ENCODE results near the gene NSD1.

- no peak for TF ChIP-seq POLR2A (IDR thresholded peaks at IDR 0.05; ENCODE audit: low read depth, low read length)
- TF ChIP-seq, protein P1, sequence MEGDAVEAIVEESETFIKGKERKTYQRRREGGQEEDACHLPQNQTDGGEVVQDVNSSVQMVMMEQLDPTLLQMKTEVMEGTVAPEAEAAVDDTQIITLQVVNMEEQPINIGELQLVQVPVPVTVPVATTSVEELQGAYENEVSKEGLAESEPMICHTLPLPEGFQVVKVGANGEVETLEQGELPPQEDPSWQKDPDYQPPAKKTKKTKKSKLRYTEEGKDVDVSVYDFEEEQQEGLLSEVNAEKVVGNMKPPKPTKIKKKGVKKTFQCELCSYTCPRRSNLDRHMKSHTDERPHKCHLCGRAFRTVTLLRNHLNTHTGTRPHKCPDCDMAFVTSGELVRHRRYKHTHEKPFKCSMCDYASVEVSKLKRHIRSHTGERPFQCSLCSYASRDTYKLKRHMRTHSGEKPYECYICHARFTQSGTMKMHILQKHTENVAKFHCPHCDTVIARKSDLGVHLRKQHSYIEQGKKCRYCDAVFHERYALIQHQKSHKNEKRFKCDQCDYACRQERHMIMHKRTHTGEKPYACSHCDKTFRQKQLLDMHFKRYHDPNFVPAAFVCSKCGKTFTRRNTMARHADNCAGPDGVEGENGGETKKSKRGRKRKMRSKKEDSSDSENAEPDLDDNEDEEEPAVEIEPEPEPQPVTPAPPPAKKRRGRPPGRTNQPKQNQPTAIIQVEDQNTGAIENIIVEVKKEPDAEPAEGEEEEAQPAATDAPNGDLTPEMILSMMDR (conservative IDR thresholded peaks at IDR 0.05; ENCODE audit: low read depth, low read length), result no peak
- TF ChIP-seq RAD21 (IDR thresholded peaks at IDR 0.05; ENCODE audit: low read length), result no peak
- TF ChIP-seq BHLHE40 (IDR thresholded peaks at IDR 0.05; ENCODE audit: low read depth, low read length), result no peak
- no peak for TF ChIP-seq RFX5 (IDR thresholded peaks at IDR 0.05; ENCODE audit: low read depth, low read length)
- no peak for TF ChIP-seq CEBPB (IDR thresholded peaks at IDR 0.05; ENCODE audit: low read depth, low read length)
- TF ChIP-seq FOS (IDR thresholded peaks at IDR 0.05; ENCODE audit: low read depth, low read length), result no peak
- no peak for TF ChIP-seq CHD1 (IDR thresholded peaks at IDR 0.05; ENCODE audit: low read depth, low read length)
- TF ChIP-seq SMC3 (IDR thresholded peaks at IDR 0.05; ENCODE audit: low read depth, low read length), result no peak
- no peak for TF ChIP-seq RCOR1 (IDR thresholded peaks at IDR 0.05; ENCODE audit: insufficient replicate concordance, low read length)
- TF ChIP-seq MXI1 (IDR thresholded peaks at IDR 0.05; ENCODE audit: borderline replicate concordance, low read depth, low read length), result no peak
Measured at GRCh38 chr5:177089127-177089526, 44.4 kb upstream of the NSD1 start.

All from IMR-90 (cell line).